GM21360 (cell line): ENCODE data around the gene MAGI1.

ENCODE experiments used
- ATAC-seq: cut with Tn5 transposase; IDR thresholded peaks from one replicate; pipeline ENCODE4 v1.9.1; 2021; ENCODE audit warnings: mild to moderate bottlenecking, moderate library complexity; ENCODE audit not compliant: unreplicated experiment

The MAGI1 gene

DNA sequence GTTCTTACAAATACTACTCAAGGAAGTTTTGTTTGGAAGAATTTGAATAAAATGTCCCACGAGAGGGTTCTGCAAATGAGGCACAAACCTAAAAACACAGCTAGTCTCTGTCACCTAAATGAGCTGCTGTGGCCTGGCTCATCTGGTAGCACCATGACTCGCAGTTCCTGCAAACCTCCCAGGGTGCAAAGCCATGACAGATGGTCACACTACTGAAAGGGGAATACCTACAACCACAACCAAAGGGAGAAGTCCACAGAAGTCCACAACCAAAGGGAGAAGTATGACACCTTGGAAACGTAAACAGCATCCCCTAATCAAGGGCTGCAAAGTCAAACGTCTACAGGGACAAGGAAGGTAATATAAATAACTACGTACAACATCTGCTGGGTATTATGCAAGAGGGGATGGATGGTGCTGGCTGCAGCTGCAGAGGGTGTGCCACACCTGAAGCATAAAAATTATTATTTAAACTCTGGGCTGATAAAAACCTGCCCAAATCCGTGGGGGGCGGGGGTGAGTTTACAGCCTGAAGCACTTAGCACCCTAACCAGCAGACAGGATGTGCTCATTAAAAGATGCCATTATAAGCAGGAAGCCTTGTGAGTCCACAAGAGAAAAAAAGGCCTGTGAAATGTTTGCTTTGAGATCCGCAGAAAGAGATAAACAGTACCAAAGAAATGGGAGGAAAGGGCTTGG is 184.0 kb downstream of the MAGI1 start:
- ATAC-seq = no peak

DNA sequence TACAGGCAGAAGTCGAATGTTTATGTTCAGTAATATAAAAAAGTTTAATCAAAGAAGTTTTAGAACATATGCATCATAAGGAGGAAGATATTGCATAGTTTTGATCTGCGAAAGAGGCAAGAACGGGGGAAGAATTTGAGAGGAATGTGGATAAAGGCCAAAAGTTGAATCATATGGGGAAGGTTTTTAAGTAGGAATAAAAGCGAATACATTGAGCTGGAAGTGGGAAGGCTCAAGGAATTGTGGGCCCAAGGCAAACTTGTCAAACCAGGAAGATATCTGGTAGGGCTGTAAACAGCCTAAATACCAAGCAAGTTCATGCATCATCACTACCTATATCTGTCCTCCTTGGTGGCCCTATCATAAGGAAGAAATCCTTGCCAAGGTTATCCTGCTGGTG is 186.9 kb downstream of the MAGI1 start:
- ATAC-seq = no peak

DNA sequence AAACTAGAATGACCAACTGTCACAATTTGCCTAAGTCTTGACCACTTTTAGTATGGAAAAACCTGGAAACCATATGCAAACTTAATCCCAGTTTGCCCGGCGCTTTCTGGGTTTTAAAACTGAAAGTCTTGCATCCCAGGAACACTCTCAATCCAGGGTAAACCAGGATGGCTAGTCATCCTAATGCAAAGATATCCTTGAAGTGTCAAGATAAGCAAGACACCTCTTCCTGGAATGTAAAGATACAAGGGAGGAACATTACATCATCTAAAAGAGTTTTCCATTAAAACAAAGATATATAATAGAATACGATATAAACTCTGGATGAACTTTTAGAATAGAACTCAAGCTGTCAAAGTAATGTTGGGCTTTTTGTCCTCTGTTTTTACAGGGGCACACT is 188.5 kb downstream of the MAGI1 start:
- ATAC-seq = no peak

DNA sequence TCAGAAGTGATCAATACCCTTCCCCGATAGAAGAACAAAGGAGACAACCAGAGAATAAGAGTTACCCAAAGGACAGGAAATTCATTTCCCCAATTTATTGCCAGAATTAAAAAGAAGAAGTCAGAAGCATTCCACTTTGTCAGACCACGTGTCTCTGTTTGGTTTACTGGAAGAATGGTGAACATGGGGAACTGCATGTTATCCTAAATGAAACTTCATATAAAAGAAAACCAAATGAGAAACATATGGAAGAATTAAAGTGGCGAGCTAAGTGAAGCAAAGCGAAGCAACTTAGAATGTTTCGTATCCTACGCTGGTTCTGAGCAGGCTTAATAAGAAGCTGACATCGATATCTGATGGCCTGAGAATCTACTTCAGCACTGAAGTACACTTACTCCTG is 190.7 kb downstream of the MAGI1 start:
- ATAC-seq = no peak

DNA sequence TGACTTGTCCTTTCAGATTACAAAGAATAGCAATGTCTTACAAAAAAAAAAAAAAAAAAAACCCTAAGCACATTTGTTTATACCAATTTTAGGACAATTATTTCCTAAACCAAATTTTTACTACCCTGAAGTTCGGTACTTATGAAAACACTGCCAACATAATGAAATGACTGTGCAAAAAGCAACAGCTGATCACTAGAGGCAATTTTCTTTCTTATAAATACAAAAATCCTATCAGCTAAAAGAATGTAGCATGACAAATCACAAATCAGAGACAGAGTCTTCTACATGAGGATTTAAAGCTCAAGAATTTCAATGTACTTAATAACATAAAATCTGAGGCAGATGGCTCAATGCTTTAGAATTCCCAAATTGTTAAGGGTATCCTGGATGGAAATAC is 191.8 kb downstream of the MAGI1 start:
- no peak for ATAC-seq

DNA sequence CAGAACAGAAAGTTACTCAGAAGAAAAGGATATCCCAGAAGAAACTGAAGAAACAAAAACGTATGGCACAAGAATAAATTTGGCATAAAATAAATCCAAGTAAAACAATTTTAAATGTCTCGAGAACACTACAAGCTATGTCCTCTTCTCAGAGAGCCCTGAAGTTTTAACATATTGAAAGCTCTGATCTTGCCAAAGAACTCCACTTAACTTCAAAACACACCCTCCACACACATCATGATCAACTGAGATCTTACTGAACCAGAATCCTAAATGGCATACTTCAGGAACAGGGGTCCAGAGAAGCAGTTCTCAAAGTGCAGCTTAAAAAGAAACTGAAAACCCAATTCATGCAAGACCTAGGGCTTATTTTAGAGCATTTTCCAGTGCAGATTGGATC is 194.3 kb downstream of the MAGI1 start:
- no peak for ATAC-seq

DNA sequence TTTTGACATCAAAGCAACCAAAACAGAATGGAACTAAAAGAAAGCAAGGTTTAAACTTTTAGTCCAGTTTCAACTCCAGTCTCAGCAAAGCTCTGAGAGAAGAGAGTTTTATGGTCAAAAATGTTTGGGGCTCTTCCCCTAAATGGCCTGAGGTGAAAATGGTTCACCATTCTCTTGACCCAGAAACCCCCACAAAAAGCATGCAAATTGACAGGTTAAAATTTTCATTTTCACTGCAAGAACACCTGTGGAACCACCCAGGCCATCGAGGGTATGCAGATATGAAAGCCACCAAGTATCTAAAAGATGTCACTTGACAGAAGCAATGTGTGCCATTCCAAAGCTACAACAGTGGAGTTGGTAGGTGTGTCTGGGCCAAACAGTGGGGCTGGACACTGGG is 195.0 kb downstream of the MAGI1 start:
- ATAC-seq = no peak

DNA sequence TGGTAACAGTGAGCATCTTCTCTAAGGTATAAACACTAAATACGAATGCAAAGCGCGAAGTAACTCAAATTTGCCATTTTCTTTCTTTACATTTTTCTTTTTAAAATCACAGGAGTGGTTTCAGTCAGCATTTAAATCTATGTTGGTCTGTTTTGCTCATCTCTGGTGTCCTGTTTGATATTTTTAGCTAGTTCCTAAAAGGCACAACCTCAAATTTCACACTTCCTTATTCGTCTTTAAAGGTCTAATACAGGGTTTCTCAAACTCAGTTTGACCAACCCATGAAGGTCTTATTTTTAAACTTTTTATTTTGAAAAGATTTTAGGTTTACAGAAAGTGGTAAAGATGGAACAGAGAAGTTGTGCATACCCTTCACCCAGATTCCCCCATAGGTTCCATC is 201.1 kb downstream of the MAGI1 start:
- ATAC-seq = no peak

DNA sequence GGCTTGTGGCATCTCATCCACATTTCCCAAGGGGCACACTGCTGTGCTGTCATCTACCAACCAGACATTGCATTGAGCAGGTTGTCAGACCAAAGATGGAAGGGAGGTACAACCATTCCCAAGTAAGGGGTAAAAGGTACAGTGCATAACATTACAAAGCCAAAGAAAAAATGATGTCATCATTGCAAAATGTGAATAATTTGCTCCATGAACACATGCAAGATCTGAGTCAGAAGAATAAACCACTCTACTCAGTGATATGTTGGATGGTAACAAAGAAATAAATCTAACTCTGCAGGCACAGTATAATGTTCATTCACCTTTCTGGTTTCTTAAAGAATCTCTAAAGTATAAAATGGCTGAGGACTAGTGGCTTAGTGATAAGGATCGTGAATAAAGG is 202.7 kb downstream of the MAGI1 start:
- ATAC-seq = no peak

DNA sequence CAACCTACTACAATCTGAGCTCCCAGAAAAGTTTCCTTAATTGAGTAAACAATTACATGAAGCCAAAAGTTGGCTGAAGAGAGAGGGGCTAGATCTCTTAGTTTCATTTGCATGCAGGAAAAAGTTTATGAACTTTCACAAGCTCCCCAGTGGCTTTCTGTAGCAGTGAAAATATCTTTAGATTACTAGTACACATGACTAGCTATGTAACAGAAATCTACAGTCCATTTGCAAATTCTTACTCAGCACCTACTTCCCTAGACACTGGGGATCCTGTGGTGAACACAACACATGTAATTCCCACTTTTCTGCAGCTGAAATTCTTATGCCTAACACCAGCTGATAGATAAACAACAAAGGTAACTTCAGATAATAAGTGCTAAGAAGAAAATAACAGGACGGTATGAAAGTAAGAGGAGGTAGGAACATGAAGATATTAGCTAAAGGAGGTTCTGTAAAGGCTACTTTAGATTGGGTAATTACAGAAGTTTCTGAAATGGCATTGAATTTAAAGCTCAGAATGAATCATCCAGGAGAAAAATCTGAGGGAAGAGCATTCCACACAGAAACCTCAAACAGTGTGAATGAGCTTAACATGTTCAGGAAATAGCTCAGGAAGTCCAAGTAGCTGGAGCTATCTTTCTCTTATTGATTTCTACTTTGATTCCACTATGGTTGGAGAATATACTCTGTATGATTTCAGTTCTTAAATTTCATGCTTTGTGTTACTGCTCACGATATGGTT is 204.8 kb downstream of the MAGI1 start:
- ATAC-seq = no peak

DNA sequence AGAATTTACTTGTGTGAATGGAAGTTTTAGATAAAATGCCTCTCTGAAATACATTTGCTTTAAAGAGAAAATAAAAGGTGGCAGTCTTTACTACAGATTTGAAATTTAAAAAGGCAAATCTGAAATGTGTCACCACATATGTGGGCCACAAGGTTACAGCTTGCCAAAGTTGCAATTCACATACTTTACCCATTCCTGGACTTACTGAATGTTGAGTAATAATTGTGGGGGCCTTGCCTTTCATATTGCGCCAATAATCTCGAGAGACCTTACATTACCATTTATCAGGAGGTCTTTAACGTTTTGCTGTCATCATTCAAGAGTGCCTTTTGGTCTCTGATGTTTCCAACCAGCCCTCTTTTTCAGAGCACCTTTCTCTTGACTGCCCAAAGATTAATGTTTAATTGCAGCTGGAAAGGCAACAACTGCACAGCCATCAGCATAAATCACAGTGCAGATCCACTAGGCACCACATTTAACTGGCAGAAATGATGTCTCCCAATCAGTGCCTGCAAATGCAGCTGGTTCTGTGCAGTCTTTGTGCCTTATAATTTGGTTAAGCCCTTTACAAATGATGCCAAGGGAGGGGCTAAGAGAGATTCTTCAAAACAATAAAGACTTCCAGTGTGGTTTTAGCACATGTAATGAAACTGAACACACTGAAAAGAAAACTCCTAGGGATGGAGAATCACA is 206.8 kb downstream of the MAGI1 start:
- no peak for ATAC-seq

DNA sequence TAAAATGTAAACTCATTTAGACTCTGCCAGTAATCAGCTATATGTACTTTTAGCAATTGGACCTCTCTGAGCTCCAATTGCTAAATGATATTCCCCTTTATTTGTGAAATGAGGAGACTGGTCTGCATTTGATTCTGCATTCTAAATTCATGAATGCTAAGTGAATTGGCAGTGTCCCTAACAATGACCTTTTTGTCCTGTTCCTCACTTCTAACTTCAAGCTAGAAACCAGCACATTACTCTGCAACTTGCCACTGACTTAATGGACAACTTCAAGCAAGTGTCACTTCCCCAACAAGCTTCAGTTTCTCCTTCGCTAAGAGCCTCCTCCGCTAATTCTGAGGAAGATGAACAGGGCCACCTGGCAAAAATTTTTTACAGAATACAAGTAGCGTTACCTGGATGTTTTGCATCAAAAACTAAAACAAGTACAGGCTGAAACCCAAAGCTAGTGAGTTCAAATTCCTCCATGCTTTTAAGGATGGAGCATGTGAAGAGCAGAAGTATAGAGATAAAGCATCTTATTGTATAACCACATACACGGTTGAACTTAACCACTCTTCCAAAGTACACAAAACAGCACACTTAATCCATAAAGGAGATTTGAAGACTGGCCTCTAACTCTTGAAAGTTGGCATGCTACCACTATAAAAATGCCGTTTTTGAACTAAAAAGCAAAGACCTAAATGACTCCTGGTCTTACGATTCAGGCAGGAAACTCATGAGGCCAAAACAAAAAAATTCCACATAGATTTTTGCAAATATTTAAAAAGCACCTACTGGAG is 207.6 kb downstream of the MAGI1 start:
- ATAC-seq = no peak

DNA sequence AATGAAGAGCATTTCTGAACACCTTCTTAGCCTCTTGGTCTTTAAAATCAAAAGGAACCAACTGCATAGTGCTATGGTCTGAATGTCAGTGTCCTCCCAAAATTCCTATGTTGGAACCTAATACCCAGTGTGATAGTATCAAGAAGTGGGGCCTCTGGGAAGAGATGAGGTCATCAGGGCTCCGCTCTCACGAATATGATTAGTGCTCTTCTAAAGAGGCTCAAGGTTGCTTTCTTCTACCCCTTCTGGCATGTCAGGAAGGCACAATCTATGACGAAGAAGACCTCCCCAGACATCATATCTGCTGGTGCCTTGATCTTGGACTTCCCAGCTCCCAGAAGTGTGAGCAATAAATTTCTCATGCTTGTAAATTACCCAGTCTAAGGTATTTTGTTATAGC is 209.5 kb downstream of the MAGI1 start:
- ATAC-seq = no peak

DNA sequence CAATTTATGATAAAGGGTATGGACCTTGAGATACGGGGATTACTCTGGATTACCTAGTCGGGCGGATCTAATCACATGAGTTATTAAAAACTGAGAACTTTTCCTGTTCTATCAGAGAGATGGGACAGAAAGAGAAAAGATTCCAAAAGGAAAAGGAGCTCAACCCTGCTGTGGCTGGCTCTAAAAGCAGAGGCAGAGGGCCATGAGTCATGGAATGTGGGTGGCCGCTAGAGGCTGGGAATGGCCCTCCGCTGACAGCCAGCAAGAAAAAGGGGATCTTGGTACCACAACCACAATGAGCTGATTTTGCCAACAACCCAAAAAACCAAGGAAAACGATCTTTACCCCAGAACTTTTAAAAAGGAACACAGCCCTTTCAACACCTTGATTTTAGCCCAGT is 210.0 kb downstream of the MAGI1 start:
- ATAC-seq = no peak

DNA sequence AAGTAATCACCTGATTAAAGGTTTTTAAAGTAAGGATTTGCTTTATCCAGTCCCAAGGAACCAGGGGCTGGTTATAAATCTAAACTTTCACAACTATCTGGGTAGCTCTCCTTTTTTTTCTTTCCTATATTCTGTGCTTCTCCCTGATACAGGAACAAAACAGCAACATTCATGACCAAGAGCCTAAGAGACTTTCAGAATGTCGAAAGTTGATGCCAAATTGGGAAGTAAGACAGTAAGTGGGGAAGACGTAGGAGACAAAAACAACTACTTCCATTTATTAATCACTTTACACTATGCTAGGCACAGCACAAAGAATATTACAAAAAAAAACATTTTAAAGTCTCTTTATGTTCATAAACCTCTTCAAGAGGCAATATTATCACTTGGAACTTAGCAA is 211.6 kb downstream of the MAGI1 start:
- ATAC-seq = no peak

DNA sequence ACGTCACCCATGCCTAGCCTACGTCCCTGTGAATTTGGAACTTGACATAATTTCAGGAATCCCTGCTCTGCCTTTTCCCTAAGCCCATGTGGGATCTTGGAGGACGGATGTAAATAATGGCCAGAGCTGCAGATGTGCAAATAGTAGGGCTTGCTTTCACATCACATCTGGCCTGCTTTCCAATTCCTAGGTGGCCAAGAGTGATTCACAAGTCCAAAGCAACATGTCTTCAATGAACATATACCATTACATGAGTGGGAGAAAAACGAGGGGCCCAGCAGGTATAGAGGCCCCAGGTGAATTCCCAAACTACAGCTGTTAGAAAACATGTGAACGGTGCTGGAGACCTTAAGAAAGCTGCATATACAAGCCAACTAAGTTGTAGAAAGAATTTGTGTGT is 214.6 kb downstream of the MAGI1 start:
- ATAC-seq = no peak

DNA sequence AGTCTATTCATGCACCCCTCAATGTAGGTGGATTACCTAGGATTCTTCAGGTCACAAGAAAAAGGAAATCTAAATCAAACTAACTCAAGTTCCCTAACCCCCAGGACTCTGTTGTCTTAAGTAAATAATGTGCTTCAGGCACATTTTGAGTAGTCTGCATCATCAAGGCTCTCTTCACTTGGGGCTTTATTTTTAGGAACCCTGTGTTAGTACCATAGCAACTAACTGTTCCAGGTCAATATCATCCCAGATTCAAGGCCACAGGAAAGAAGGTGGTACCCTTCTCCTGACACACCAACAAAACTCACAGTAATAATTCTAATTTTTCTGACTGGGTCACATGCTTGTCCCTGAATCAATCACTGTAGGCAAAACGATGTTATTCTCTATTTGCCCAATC is 218.1 kb downstream of the MAGI1 start:
- no peak for ATAC-seq

DNA sequence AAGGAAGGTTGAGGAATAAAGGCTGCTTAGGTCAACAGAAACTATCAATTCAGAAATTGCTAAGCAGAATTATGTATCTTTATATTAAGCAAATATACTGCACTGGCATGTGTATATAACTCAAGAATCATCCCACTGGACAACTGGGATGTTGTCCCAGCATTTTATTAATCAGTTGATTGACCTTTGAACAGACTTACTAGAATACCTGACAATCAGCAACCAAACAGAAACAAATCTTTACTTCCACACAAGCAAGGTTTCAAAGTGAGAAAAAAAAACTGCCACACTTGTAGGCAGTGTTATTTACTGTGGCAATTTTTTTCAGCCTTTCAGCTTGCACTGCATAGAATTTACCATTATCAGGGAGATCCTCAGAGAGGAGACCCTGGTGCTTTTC is 218.8 kb downstream of the MAGI1 start:
- no peak for ATAC-seq

DNA sequence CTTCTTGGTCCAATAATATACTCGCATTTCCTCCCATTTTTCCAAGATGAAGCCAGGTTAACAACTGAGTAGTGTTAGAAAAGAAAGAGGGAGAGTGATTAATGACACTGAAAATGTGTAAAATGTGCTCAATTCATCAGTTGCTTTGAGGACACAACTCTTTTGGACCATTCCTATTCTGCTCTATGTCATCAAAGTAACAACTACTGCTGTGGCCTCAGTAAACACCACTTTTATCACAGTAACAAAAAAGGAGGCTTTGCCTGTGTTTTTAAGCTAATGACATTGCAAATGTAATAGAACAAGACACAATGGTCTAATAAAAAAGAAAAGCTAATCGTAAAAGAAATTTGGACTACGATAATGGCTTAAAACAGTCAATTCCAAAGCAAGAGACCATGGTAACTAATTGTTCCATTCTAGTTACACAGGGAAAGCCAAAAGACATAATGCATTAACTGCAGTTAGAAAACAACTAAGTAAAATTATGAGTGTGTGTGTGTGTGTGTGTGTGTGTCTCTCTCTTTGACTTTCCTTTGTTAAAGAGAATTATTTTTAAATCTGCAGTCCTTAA is 221.1 kb downstream of the MAGI1 start:
- ATAC-seq = no peak

DNA sequence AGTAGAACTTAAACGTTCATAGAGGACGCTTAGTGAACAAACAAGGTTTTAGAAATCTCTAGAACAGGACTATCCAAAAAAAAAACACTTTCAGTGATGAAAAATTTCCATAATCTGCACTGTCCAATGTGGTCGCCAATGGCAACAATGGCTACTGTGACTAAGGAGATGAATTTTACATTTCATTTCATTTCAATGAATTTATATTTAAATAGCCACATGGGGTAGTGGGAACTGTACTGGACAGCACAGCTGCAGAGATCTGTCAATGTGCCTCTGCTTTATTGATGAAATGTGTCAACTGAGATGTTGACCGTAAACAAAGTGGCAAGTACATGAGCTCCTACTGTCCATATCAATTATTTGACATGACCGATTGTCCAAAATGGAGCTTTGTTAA is 222.5 kb downstream of the MAGI1 start:
- no peak for ATAC-seq
